ENCODE results near the gene CRTC2.

The CRTC2 gene

DNA sequence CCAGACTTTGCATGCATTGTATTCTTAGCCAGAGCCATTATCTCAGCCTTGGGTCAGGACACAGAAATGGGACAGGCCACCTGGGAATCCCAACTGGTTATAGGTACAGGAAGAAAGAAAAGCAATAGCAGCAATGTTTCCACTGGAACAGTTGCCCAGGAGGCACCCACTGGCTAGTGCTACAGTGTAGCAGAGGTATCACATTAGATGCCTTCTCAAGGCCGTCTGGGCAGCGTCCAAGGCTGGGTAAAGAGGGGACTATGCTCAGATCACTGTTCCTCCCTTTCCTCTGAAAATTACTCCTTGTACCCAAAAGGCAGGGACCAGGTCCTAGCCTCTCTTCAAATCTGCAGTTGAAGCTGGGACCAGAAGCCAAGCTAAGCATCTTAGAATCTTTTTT is 11.9 kb upstream of the CRTC2 start:
- Histone ChIP-seq H2BK15ac (replicated peaks; ENCODE audit: low read depth) (no peak overlapping the region), H3K4me2 (ENCODE audit: low read length) (no peak overlapping the region), H3K23ac (ENCODE audit: low read length) (no peak overlapping the region), H3K27me3 (ENCODE audit: insufficient read depth, low read length, poor library complexity) (no peaks in the 10 kb centered on the region), H2BK120ac (ENCODE audit: low read depth, low read length) (no peak overlapping the region), H2BK5ac (ENCODE audit: low read length) (no peak overlapping the region), H3K36me3 (ENCODE audit: control insufficient read depth, insufficient read depth, low read length) (peaks cover 3% of the 10 kb centered on the region), H3K56ac (ENCODE audit: low read length) (no peak overlapping the region), H3K79me2 (ENCODE audit: control insufficient read depth, insufficient read depth, low read length) (no peaks in the 10 kb centered on the region), H4K5ac (ENCODE audit: low read length) (no peak overlapping the region), H3K18ac (ENCODE audit: low read length) (no peak overlapping the region), H2AK5ac (ENCODE audit: low read length) (no peak overlapping the region), H3K4me3 (ENCODE audit: low read length) (no peak overlapping the region), H3K27ac (ENCODE audit: low read depth, low read length) (no peak overlapping the region), H3K4me1 (ENCODE audit: control insufficient read depth, low read depth, low read length) (peaks cover 2% of the 10 kb centered on the region), H4K8ac (ENCODE audit: low read depth, low read length) (no peak overlapping the region), H3K79me1 (ENCODE audit: low read length) (peaks cover 2% of the 10 kb centered on the region), H3K4ac (ENCODE audit: low read depth, low read length) (no peak overlapping the region), H3K9ac (ENCODE audit: low read length) (no peak overlapping the region)
- no peak for DNase-seq
- no CpG with 5 or more reads among the region's 2 CpGs for WGBS (ENCODE audit: extremely low coverage, insufficient coverage, low lambda C conversion rate)

DNA sequence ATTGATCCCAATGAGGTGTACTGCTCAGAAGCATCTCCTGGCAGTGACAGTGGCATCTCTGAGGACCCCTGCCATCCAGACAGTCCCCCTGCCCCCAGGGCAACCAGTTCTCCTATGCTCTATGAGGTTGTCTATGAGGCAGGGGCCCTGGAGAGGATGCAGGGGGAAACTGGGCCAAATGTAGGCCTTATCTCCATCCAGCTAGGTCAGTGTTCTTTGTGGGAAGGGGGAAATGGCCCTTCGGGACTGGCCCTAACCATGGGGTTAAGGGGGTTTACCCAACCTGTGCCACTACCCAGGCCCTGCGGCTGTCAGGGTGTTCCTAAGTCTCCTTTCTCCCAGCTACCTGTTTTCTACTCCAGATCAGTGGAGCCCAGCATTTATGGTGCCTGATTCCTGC is 10.6 kb upstream of the CRTC2 start:
- Histone ChIP-seq H3K4me2 (ENCODE audit: low read length) (no peak overlapping the region), H3K9ac (ENCODE audit: low read length) (no peak overlapping the region), H3K27me3 (ENCODE audit: insufficient read depth, low read length, poor library complexity) (no peaks in the 10 kb centered on the region), H3K4me3 (ENCODE audit: low read length) (no peak overlapping the region), H3K27ac (ENCODE audit: low read depth, low read length) (no peak overlapping the region), H3K23ac (ENCODE audit: low read length) (no peak overlapping the region), H3K79me2 (ENCODE audit: control insufficient read depth, insufficient read depth, low read length) (no peaks in the 10 kb centered on the region), H3K4me1 (ENCODE audit: control insufficient read depth, low read depth, low read length) (peaks cover 2% of the 10 kb centered on the region), H3K36me3 (ENCODE audit: control insufficient read depth, insufficient read depth, low read length) (no peaks in the 10 kb centered on the region), H3K79me1 (ENCODE audit: low read length) (peaks cover 2% of the 10 kb centered on the region), H3K56ac (ENCODE audit: low read length) (no peak overlapping the region), H3K18ac (ENCODE audit: low read length) (no peak overlapping the region), H2BK15ac (replicated peaks; ENCODE audit: low read depth) (no peak overlapping the region), H4K5ac (ENCODE audit: low read length) (no peak overlapping the region), H4K8ac (ENCODE audit: low read depth, low read length) (no peak overlapping the region), H2BK120ac (ENCODE audit: low read depth, low read length) (no peak overlapping the region), H2BK5ac (ENCODE audit: low read length) (no peak overlapping the region), H3K4ac (ENCODE audit: low read depth, low read length) (no peak overlapping the region), H2AK5ac (ENCODE audit: low read length) (no peak overlapping the region)
- no CpG with 5 or more reads among the region's 2 CpGs for WGBS (ENCODE audit: extremely low coverage, insufficient coverage, low lambda C conversion rate)
- DNase-seq, result no peak

DNA sequence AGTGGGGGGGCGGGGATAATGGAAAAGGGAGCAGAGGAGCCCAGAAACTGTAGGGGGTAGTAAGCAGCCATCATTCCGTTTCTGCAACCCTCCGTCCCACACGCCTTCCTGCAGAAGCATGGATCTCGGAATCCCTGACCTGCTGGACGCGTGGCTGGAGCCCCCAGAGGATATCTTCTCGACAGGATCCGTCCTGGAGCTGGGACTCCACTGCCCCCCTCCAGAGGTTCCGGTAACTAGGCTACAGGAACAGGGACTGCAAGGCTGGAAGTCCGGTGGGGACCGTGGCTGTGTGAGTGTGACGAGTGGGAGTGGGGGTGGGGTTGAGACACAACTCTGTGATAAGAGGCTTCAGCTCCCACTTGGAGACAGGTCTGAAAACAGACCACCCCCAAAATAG is 10.0 kb upstream of the CRTC2 start:
- Histone ChIP-seq H3K4ac (ENCODE audit: low read depth, low read length) (peak overlapping the region; percentile 24), H3K4me1 (ENCODE audit: control insufficient read depth, low read depth, low read length) (peaks cover 2% of the 10 kb centered on the region), H4K8ac (ENCODE audit: low read depth, low read length) (no peak overlapping the region), H3K79me1 (ENCODE audit: low read length) (peaks cover 2% of the 10 kb centered on the region), H2BK15ac (replicated peaks; ENCODE audit: low read depth) (no peak overlapping the region), H3K27ac (ENCODE audit: low read depth, low read length) (no peak overlapping the region), H2BK120ac (ENCODE audit: low read depth, low read length) (no peak overlapping the region), H3K23ac (ENCODE audit: low read length) (no peak overlapping the region), H2AK5ac (ENCODE audit: low read length) (peak overlapping the region; percentile 3), H3K27me3 (ENCODE audit: insufficient read depth, low read length, poor library complexity) (no peaks in the 10 kb centered on the region), H2BK5ac (ENCODE audit: low read length) (no peak overlapping the region), H3K79me2 (ENCODE audit: control insufficient read depth, insufficient read depth, low read length) (no peaks in the 10 kb centered on the region), H3K18ac (ENCODE audit: low read length) (no peak overlapping the region), H3K4me2 (ENCODE audit: low read length) (peak overlapping the region; percentile 57), H3K36me3 (ENCODE audit: control insufficient read depth, insufficient read depth, low read length) (no peaks in the 10 kb centered on the region), H3K4me3 (ENCODE audit: low read length) (no peak overlapping the region), H3K9ac (ENCODE audit: low read length) (peak overlapping the region; percentile 65), H3K56ac (ENCODE audit: low read length) (peak overlapping the region; percentile 82), H4K5ac (ENCODE audit: low read length) (no peak overlapping the region)
- no peak for DNase-seq
- WGBS (ENCODE audit: extremely low coverage, insufficient coverage, low lambda C conversion rate), result no CpG with 5 or more reads among the region's 13 CpGs

DNA sequence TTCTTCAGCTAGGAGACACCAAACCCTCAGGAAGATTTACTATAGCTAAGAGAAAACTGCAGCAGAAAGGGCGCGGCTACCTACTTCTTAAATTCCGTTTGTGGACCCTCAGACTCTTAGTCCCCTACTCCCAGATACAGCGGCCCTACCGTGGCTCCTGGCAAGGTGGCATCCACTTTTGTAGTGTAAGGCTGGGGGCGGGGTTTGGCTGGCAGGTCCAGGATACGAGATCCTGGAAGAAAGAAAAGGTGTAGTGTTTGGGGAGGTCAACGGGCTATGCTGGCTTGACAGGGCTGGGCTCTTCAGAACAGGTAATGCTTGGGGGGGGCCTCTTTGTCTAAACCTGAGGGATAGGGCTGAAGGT is 9.6 kb upstream of the CRTC2 start:
- Histone ChIP-seq H3K27me3 (ENCODE audit: insufficient read depth, low read length, poor library complexity) (no peaks in the 10 kb centered on the region), H3K23ac (ENCODE audit: low read length) (no peak overlapping the region), H3K79me2 (ENCODE audit: control insufficient read depth, insufficient read depth, low read length) (peaks cover 3% of the 10 kb centered on the region), H4K8ac (ENCODE audit: low read depth, low read length) (no peak overlapping the region), H2BK120ac (ENCODE audit: low read depth, low read length) (no peak overlapping the region), H3K4me2 (ENCODE audit: low read length) (peak overlapping the region; percentile 57), H4K5ac (ENCODE audit: low read length) (no peak overlapping the region), H2AK5ac (ENCODE audit: low read length) (no peak overlapping the region), H2BK15ac (replicated peaks; ENCODE audit: low read depth) (no peak overlapping the region), H3K36me3 (ENCODE audit: control insufficient read depth, insufficient read depth, low read length) (no peaks in the 10 kb centered on the region), H3K27ac (ENCODE audit: low read depth, low read length) (no peak overlapping the region), H3K9ac (ENCODE audit: low read length) (peak overlapping the region; percentile 65), H3K79me1 (ENCODE audit: low read length) (peaks cover 2% of the 10 kb centered on the region), H2BK5ac (ENCODE audit: low read length) (no peak overlapping the region), H3K56ac (ENCODE audit: low read length) (peak overlapping the region; percentile 82), H3K4ac (ENCODE audit: low read depth, low read length) (peak overlapping the region; percentile 24), H3K4me1 (ENCODE audit: control insufficient read depth, low read depth, low read length) (peaks cover 2% of the 10 kb centered on the region), H3K4me3 (ENCODE audit: low read length) (no peak overlapping the region), H3K18ac (ENCODE audit: low read length) (peak overlapping the region; percentile 8)
- WGBS (ENCODE audit: extremely low coverage, insufficient coverage, low lambda C conversion rate), result no CpG with 5 or more reads among the region's 8 CpGs
- DNase-seq, result no peak

DNA sequence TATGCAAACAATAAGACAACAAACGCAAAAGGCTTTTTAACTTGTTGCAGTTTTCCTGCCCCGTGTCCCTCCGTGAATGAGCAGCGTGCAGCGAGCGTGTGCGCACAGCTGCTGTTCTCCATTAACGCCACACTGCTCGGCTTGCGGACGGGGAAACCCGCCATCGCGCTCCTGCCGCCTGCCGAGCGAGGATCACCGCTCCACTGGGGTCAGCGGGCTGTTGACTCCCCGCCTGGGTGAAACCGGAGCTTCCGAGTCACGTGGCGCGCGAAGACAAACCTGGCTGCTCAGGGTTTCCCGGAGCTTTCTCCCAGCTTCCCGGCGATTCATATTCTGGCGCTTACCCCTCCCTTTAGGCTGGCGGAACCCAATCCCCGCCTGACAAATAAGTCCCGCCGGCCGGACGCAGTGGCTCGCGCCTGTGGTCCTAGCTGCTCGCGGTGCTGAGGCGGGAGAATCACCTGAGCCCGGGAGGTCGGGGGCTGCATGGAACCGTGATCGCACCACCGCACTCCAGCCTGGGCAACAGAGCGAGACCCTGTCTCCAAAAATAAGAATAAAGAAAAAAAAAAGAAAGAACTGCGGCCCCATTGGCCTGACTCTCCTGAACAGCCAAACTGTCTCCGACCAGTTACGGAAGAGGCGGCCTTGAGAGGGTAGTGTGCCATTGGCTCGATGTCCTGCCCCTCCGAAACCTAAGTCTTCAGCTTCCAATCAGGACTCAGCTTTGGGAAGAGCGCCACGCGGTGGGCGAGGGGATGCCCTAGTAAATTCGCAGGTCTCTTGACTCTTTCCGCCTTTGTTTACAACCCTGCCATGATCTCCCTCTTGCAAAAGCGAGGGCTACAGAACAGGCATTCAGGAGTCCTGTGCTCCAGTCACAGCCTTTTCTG is 8.9 kb upstream of the CRTC2 start, which contains the start of gene CREB3L4:
TSS of gene CREB3L4 (plus strand) at position 796 of the 893 bp plus-strand sequence. CDS start 624 bp downstream, outside the sequence.
- Histone ChIP-seq H3K4me3 (ENCODE audit: low read length) (peak within 1 kb of the TSS; percentile 93), H3K4ac (ENCODE audit: low read depth, low read length) (peak within 1 kb of the TSS; percentile 24), H4K5ac (ENCODE audit: low read length) (peak within 1 kb of the TSS; percentile 64), H3K4me1 (ENCODE audit: control insufficient read depth, low read depth, low read length) (peaks cover 2% of the 10 kb centered on the region), H3K23ac (ENCODE audit: low read length) (peak within 1 kb of the TSS; percentile 89), H3K79me1 (ENCODE audit: low read length) (peaks cover 4% of the 10 kb centered on the region), H3K56ac (ENCODE audit: low read length) (peak within 1 kb of the TSS; percentile 100), H3K27me3 (ENCODE audit: insufficient read depth, low read length, poor library complexity) (no peaks in the 10 kb centered on the region), H2AK5ac (ENCODE audit: low read length) (peak within 1 kb of the TSS; percentile 88), H3K36me3 (ENCODE audit: control insufficient read depth, insufficient read depth, low read length) (no peaks in the 10 kb centered on the region), H3K9ac (ENCODE audit: low read length) (peak within 1 kb of the TSS; percentile 100), H3K27ac (ENCODE audit: low read depth, low read length) (peak within 1 kb of the TSS; percentile 89), H2BK120ac (ENCODE audit: low read depth, low read length) (no peak within 1 kb of the TSS), H2BK15ac (replicated peaks; ENCODE audit: low read depth) (no peak within 1 kb of the TSS), H4K8ac (ENCODE audit: low read depth, low read length) (no peak within 1 kb of the TSS), H2BK5ac (ENCODE audit: low read length) (peak within 1 kb of the TSS; percentile 91), H3K79me2 (ENCODE audit: control insufficient read depth, insufficient read depth, low read length) (peaks cover 9% of the 10 kb centered on the region), H3K4me2 (ENCODE audit: low read length) (peak within 1 kb of the TSS; percentile 99), H3K18ac (ENCODE audit: low read length) (peak within 1 kb of the TSS; percentile 57)
- peak; percentile 99 for DNase-seq
- no CpG with 5 or more reads among the region's 60 CpGs for WGBS (ENCODE audit: extremely low coverage, insufficient coverage, low lambda C conversion rate)
